T-helper 2 cell treated with Interferon-gamma antibody and Interleukin-4, amounts not matched to agents 5 μg/mL and 100 μg/mL, for 36 hours (primary cell): ENCODE data around the gene TRAPPC6A.
A peak's percentile ranks its signal among the peaks of the same experiment; 100 is the strongest.

Source experiments
- DNase-seq: peaks from one replicate; pipeline ENCODE4 v3.0.0; 2021; ENCODE audit warnings: low spot score
- H3K27ac Mint-ChIP-seq: one replicate; pipeline ENCODE4 v1.8.0; 2021; ENCODE audit warnings: mild to moderate bottlenecking, mixed read lengths
- H3K27me3 Mint-ChIP-seq: one replicate; pipeline ENCODE4 v1.8.0; 2021; ENCODE audit warnings: low read depth, mixed read lengths
- H3K36me3 Mint-ChIP-seq: one replicate; pipeline ENCODE4 v1.8.0; 2021; ENCODE audit warnings: low read depth, mixed read lengths
- H3K4me1 Mint-ChIP-seq: one replicate; pipeline ENCODE4 v1.8.0; 2021; ENCODE audit warnings: low read depth, mixed read lengths
- H3K4me3 Mint-ChIP-seq: one replicate; pipeline ENCODE4 v1.8.0; 2022; ENCODE audit warnings: mild to moderate bottlenecking, moderate library complexity, mixed read lengths
- H3K9me3 Mint-ChIP-seq: one replicate; pipeline ENCODE4 v1.8.0; 2021; ENCODE audit warnings: mixed read lengths

Gene TRAPPC6A

DNA sequence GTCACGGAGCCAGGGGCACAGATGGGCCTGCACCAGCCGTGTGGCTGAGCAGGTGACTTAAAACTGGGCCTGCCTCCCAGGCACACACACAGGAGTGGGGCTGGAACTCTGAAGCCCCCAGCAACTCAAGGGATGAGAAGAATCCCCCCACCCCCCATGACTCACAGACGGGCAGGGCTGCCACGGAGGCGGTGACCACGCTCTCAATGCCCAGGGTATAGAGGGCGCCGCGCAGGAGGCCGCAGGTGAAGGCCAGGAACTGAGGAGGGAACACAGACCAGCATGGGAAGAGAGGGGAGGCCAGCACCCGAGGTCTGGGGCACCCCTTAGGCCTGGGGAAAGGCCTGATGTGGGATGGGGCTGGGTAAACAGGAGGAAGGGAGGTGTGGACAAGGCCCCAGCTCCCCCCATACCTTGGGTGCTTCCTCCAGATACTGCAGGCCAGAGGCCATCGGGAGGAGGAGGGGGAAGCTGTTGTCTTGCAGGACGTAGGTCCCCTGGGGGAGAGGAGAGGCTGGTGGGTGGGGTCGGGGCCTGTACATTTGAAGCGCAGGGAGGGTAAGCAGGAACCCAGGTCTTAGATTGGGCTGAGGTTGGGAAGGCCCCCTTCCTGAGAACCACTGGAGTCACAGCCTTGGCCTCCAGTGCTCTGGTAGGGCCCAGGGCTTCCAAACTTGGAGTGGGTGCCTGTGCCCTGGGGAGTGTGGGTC lies 14.1 kb downstream of the TRAPPC6A start:
- H3K27ac Mint-ChIP-seq, result peak overlapping the region; percentile 80
- peaks cover 17% of the 10 kb centered on the region for H3K4me1 Mint-ChIP-seq
- H3K9me3 Mint-ChIP-seq, result no peaks in the 10 kb centered on the region
- H3K4me3 Mint-ChIP-seq, result peak overlapping the region; percentile 42
- H3K36me3 Mint-ChIP-seq, result peaks cover 3% of the 10 kb centered on the region
- no peak for DNase-seq
- H3K27me3 Mint-ChIP-seq, result peaks cover 3% of the 10 kb centered on the region

DNA sequence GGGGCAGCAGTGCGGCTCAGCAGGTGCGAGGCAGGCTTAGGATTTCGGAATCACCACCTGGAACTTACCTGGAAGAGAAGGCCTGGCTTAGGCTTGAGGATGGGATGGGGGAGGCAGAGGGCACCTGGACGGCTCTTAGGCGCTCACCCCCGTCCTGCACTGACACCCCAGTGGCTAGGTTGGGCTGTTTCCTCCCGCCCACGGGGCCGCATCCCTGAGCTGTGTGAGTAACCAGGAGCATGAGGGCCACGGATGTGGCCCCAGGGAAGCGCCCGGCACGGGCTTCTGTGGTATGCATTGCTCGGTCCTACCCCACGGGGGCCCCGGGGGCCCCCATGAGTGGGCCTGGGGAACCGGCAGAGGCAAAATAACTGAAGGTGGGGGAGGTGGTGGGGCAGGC lies 14.9 kb downstream of the TRAPPC6A start:
- Mint-ChIP-seq H3K27me3 (peaks cover 6% of the 10 kb centered on the region), H3K4me3 (no peak overlapping the region), H3K27ac (no peak overlapping the region), H3K4me1 (peaks cover 17% of the 10 kb centered on the region), H3K36me3 (peaks cover under 1% of the 10 kb centered on the region), H3K9me3 (no peaks in the 10 kb centered on the region)
- no peak for DNase-seq

DNA sequence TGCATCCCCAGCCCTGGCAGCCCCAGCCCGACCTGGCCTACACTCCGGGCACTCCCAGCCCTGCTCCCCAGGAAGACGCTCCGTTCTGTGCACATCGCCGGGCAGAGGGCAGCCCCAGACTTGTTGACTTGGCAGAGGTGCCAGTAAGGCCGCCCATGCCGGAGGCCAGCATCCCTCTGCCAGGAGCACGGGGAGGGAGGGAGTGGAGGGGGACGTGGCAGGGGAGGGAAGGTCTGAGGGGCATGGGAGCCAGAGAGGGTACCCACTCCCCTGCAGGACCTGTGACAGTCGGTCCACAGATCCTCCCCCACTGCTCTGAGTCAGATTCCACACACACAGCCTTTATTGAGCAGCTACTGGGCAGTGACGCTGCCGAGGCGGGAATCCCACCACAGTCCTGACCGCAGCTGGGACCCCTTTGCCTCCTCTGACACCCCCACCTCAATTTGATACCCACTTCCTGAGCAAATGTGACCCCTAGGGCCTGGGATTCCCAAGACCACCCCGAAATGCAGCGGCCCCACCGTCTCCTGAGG lies 15.4 kb downstream of the TRAPPC6A start:
- no peak for DNase-seq
- Mint-ChIP-seq H3K4me3 (no peak overlapping the region), H3K36me3 (no peaks in the 10 kb centered on the region), H3K4me1 (peaks cover 17% of the 10 kb centered on the region), H3K27me3 (peaks cover 9% of the 10 kb centered on the region), H3K9me3 (no peaks in the 10 kb centered on the region), H3K27ac (no peak overlapping the region)

DNA sequence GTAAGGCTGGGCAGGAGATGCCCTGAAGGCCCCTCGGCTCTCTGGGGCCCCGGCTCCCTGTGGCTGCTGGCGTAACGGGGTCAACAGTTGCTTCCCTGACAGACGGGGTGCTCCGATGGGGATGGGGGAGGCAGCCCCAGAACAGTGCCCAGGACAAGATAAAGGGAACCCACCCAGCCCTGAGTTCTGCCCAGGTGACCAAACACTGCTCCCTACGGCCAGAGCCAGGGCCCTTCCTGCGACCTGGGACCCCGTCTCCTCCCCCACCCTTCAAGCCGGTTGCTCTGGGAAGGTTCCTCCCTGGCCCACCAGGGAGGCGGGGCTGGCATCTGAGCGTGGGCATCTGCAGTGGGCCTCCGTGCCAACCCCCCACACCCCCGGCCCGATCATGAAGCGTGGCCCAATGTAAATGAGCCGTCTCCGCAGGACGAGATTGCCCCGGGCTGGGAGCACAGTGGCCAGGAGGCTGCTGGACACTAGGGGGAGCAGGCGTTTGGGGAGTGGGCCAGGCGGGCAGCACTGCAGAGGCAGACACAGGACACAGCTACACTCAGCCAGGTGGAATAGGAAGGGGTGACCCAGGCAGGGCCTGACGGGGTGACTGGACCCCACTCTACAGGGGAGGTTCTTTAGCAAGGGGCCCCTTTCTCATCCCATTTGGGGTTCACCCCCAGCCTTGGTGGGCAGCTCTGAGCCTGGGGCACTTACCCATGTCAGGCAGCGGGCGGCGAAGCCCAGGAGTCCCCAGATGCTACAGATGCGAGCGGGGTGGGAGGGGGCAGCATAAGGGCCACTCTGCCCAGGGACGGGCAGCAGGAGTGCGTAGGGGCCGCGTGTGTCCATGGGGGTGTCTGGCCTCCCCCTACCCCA lies 16.1 kb downstream of the TRAPPC6A start:
- no peaks in the 10 kb centered on the region for H3K9me3 Mint-ChIP-seq
- H3K4me1 Mint-ChIP-seq, result peaks cover 14% of the 10 kb centered on the region
- H3K4me3 Mint-ChIP-seq, result no peak overlapping the region

DNA sequence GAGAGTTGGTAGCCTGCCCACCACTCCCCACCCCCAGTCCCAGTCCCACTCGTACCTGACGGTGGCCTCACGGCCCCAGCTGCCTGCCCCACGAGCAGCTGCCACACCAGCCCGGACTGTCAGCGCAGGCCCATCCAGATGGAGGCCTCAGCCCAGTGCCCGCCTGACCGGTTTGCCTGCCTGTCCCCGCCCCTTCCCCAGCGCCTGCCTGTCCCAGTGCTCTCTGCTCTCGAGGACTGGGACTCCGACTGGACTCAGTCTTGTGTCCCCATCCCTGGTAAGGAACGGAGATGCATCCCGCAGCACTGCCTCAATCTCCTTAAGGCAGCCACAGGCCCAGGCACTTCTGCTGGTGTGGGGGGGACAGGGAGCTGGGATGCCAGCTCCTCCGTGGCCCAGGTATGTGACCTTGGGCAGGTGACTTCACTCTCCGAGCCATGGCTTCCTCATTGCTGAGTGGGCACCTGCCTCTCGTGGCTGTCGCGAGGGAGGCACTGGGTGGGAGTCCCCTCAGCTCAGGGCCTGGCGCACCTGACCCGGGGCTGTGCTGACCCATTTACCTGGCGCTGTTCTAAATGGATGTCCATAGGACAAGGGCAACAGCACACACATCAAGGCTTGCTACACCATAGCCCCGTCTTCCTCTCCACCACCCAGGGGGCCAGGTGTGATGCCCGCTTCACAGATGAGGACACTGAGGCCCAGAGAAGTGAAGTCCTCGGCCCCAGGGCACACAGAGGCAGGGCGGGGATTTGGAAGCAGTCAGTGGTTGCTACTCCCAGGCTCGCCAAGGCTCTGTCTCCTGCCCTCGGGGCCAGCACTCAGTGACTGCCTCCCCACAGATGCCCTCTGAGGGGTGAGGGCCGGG lies 16.9 kb downstream of the TRAPPC6A start, which contains the start of gene NKPD1:
TSS of gene NKPD1 (minus strand) at position 113 of the 868 bp plus-strand sequence. CDS start 832 bp downstream, outside the sequence.
- peaks cover 11% of the 10 kb centered on the region for H3K27me3 Mint-ChIP-seq
- no peaks in the 10 kb centered on the region for H3K9me3 Mint-ChIP-seq
- no peak within 1 kb of the TSS for H3K27ac Mint-ChIP-seq
- no peak for DNase-seq
- H3K4me3 Mint-ChIP-seq, result no peak within 1 kb of the TSS
- H3K4me1 Mint-ChIP-seq, result peaks cover 13% of the 10 kb centered on the region
- no peaks in the 10 kb centered on the region for H3K36me3 Mint-ChIP-seq

More for the DNA sequence above, 16.1 kb downstream of the TRAPPC6A start:
- Mint-ChIP-seq H3K27ac (no peak overlapping the region), H3K27me3 (peaks cover 10% of the 10 kb centered on the region), H3K36me3 (no peaks in the 10 kb centered on the region)
- DNase-seq, result no peak

DNA sequence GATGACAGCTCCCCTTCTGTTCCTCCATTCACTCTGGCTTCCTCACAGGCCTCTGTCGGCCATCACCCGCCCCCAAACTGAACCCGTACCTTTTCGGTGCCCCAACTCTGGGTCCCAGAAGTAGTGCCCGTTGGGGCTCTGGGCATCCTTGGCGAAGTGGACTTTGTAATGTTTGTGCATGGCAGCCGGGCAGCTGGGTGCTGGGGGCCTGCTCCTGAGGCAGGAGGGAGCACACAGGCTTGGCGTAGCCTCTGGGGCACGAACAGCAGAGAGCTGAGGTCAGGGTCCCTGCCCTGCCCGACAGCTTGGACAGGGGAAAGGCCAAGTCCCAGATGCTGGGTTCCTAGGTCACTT lies 18.1 kb downstream of the TRAPPC6A start:
- H3K9me3 Mint-ChIP-seq, result no peaks in the 10 kb centered on the region
- H3K4me3 Mint-ChIP-seq, result no peak overlapping the region
- peaks cover 13% of the 10 kb centered on the region for H3K27me3 Mint-ChIP-seq
- no peaks in the 10 kb centered on the region for H3K36me3 Mint-ChIP-seq
- no peak for DNase-seq
- H3K27ac Mint-ChIP-seq, result no peak overlapping the region
- peaks cover 10% of the 10 kb centered on the region for H3K4me1 Mint-ChIP-seq

DNA sequence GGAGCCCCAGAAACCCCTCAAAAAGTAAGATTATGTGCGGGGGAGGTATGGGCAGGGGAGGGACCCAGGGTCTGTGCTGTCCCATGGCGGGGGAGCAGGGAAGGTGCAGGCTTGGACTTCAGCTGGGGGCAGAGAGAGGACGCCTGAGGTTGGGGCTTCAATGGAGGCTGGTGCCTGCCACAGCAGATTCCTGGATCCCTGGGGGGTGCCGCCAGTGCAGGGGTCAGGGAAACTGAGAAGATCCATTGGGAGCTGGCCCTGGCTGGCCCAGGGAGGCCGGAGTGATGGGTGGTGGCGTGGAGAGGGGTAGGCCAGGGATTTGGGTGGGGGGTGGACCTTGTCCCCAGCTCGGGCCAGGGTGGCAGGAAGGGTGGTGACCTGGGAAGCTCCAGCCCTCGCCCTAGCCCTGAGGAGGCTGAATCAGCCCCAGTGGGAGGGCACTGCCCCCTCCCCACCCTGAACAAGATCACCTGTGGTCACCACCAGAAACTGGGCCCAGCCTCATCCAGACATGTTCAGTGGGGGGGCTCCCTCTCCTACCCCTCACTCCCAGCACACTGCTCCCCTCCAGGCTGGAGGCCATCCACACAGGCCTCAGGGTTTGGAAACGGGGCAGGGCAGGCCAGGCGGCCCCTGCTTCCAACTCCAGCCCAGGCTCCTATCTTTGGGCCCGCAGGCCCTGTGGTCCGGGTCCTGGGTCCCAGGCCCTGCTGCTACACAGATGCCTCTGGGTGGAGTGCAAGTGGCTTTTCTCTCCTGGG lies 18.6 kb downstream of the TRAPPC6A start:
- Mint-ChIP-seq H3K4me3 (no peak overlapping the region), H3K9me3 (no peaks in the 10 kb centered on the region), H3K36me3 (no peaks in the 10 kb centered on the region), H3K4me1 (peaks cover 10% of the 10 kb centered on the region), H3K27ac (no peak overlapping the region), H3K27me3 (peaks cover 15% of the 10 kb centered on the region)
- no peak for DNase-seq

DNA sequence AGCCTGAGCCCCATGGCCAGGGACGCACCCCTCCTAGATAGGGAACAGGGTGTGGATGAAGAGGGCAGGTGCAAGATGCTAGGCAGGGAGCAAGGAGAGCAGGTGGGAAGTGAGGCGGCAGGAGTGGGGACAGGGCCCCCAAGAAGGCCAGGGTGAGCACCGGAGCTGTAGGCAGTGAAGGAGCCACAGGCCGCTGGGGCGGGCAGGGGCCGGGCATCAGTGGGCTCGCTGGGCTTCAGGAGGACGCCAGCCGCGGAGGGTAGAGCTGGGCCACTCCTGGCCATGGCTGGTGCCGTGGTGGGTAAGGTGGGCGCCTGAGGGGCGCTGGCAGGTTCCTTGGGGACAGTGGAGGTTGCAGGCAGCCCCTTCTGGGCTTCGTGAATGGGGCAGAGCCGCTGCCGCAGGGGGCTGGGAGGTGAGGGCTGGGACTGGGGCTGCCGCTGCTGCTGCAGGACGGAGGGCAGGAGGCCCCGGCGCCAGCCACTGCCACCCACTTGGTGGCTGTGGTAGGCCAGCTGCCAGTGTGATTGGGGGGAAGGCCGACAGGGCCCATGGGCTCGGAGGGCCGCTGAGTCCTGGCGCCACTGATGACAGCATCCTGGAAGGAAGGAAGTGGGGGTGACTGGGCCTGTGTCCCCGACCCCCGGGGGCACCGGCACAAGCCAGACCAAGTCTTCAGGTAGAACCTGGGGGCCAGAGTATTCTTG lies 19.4 kb downstream of the TRAPPC6A start:
- H3K27me3 Mint-ChIP-seq, result peaks cover 22% of the 10 kb centered on the region
- no peaks in the 10 kb centered on the region for H3K9me3 Mint-ChIP-seq
- no peak for DNase-seq
- H3K4me3 Mint-ChIP-seq, result no peak overlapping the region
- H3K4me1 Mint-ChIP-seq, result peaks cover 8% of the 10 kb centered on the region
- no peak overlapping the region for H3K27ac Mint-ChIP-seq
- no peaks in the 10 kb centered on the region for H3K36me3 Mint-ChIP-seq

DNA sequence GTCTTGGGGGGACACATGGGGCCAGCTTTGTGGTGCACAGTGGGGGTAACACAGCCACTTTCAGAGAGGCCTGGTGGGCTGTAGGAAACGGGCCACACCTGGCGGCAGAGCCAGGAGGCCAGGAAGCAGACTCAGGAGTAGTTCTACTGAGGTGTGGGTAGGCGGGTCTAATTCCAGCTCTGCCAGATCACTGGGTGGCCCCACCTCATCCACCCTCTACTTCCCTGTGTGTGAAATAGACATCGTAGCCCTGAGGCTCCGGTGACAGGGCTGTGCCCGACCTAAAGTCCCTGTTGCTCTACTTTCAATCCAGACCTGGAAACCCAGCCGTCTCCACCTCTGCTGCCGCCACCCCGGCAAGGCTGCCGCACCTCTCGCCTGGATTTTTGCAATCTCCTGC lies 21.3 kb downstream of the TRAPPC6A start:
- peaks cover 29% of the 10 kb centered on the region for H3K27me3 Mint-ChIP-seq
- H3K4me1 Mint-ChIP-seq, result peaks cover 11% of the 10 kb centered on the region
- H3K9me3 Mint-ChIP-seq, result no peaks in the 10 kb centered on the region
- DNase-seq, result no peak
- no peak overlapping the region for H3K4me3 Mint-ChIP-seq
- no peak overlapping the region for H3K27ac Mint-ChIP-seq
- peaks cover 4% of the 10 kb centered on the region for H3K36me3 Mint-ChIP-seq

DNA sequence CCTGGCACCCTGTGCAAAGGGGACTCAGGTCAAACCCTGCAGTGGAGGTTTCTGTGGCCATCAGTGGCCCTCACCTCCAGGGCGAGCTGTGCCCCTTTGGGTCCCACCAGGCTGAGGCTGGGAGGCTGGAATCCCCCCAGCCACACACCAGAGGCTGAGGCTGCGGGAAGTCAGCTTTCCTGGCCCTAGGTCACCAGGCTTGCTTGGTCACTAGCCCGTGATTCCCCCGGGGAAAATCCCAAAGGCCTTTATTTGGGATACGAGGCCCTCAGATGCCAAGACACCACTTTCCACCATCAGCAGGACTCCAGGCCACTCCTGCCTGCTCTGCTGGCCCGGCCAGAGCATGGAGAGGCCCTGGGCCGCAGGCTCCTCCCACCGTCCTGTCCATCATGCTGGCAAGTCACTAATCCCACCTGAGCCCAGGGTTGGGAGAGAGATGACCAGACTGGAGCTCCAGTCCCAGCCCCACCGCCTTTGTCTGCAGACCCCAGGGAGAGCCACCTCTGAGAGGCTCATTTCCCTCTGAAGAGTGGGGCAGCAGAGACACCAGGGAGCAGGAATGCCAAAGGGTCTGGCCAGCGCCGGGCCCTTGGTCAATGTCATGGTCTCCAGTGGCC lies 21.9 kb downstream of the TRAPPC6A start:
- H3K27me3 Mint-ChIP-seq, result peaks cover 34% of the 10 kb centered on the region
- H3K4me3 Mint-ChIP-seq, result no peak overlapping the region

DNA sequence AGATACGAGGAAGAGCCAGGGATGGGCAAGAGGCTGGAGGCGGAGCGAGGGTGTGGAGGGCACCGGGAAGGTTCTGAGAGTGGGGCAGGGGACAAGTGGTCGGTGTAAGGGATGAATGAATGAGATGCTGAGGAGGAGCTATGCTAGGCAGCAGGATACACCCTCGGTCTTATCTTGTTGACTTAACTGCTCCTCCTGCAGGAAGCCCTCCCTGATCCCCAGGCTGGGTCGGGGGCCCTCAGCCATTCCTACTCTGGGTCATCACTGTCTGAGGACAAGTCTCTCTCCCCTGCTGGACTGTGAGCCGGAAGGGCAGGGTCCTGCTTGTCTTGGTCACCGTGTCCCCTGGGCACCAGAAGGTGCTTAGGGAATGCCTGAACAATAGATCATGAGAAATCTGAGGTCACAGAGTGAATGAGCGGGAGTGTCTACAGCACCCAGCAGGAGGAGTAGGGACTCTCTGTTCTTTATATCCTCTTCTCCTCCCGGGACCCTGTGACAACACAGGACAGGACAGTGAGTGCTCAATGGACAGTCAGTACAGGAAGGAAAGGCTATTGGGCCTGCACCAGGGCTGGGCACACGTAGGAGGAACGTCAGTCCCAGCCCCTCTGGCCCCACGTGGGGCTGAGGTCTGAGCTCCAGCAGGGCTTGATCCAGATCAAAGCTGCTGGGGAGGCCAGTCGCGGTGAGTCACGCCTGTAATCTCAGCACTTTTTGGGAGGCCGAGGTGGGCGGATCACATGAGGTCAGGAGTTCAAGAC lies 23.8 kb downstream of the TRAPPC6A start:
- H3K27me3 Mint-ChIP-seq, result peaks cover 30% of the 10 kb centered on the region
- H3K4me3 Mint-ChIP-seq, result peak overlapping the region; percentile 42
- no peak overlapping the region for H3K27ac Mint-ChIP-seq
- peaks cover 12% of the 10 kb centered on the region for H3K4me1 Mint-ChIP-seq
- DNase-seq, result no peak
- H3K9me3 Mint-ChIP-seq, result no peaks in the 10 kb centered on the region
- H3K36me3 Mint-ChIP-seq, result peaks cover 4% of the 10 kb centered on the region

More for the DNA sequence above, 21.9 kb downstream of the TRAPPC6A start:
- Mint-ChIP-seq H3K27ac (no peak overlapping the region), H3K36me3 (peaks cover 4% of the 10 kb centered on the region), H3K4me1 (peaks cover 11% of the 10 kb centered on the region), H3K9me3 (no peaks in the 10 kb centered on the region)
- DNase-seq, result no peak
